ENCODE measurements around the gene RPL37A.

The RPL37A gene

DNA sequence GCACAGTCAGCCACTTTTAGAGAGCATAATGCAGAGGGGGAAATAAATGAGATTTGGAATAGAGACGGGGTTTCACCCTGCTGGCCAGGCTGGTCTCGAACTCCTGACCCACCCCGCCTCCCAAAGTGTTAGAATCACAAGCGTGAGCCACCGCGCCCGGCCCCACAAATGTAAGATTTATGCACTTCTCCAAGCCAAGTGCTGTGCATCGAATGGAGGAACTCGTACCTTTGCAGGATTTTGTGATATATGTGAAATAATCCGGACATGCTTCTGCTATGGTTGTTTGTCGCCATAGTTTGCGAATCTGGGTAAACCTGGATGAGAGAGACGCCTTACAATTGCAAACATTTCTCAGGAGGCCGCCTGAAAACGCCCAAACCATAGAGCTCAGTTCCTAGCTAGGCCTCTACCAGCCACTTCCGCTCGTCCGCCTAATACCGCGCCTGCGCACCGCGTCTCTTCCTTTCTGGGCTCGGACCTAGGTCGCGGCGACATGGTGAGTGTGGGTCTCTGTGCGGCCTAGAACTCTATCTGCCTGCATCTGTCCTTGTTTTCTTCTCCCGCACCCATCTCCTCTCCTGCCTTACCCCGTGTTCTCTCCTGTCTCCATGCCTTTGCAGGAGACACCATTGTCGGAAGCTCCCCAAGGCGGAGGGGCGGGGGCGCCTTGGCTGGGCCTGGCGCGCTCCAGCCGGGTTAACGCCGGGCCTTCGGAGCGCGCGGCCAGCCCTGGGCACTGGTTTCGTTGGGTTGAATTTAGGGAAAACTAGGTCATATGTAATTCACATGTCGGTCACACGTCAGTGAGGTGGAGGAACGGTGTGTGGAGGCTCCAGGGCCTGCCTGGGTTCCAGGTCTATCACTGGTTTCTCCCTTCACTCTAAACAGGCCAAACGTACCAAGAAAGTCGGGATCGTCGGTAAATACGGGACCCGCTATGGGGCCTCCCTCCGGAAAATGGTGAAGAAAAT lies at the start of gene RPL37A:
TSS of gene RPL37A (plus strand) at position 466 of the 974 bp plus-strand sequence. CDS start at position 497, 31 bp downstream.
- peaks cover 58% of the 10 kb centered on the region for H3K79me2 ChIP-seq (ENCODE audit: low read length)
- H3K9ac ChIP-seq (ENCODE audit: low read length) = peak within 1 kb of the TSS; percentile 91
- DNase-seq = peak; percentile 96
- H3F3A ChIP-seq (ENCODE audit: insufficient read depth, low read length) = peaks cover 8% of the 10 kb centered on the region; the same call in 1 of the 2 replicates
- H3K4me3 ChIP-seq (ENCODE audit: low read length) = peak within 1 kb of the TSS; percentile 73
- peaks cover 16% of the 10 kb centered on the region for H3K4me1 ChIP-seq (ENCODE audit: low read length)
- no peaks in the 10 kb centered on the region for H3K27me3 ChIP-seq (replicated peaks; ENCODE audit: insufficient read depth, low read length)
- TF ChIP-seq EZH2 (optimal IDR thresholded peaks at IDR 0.05; ENCODE audit: low read depth, low read length) (no peak), EZH2phosphoT487 (IDR thresholded peaks at IDR 0.05; ENCODE audit: low read length) (no peak)
- TF ChIP-seq, protein P1, sequence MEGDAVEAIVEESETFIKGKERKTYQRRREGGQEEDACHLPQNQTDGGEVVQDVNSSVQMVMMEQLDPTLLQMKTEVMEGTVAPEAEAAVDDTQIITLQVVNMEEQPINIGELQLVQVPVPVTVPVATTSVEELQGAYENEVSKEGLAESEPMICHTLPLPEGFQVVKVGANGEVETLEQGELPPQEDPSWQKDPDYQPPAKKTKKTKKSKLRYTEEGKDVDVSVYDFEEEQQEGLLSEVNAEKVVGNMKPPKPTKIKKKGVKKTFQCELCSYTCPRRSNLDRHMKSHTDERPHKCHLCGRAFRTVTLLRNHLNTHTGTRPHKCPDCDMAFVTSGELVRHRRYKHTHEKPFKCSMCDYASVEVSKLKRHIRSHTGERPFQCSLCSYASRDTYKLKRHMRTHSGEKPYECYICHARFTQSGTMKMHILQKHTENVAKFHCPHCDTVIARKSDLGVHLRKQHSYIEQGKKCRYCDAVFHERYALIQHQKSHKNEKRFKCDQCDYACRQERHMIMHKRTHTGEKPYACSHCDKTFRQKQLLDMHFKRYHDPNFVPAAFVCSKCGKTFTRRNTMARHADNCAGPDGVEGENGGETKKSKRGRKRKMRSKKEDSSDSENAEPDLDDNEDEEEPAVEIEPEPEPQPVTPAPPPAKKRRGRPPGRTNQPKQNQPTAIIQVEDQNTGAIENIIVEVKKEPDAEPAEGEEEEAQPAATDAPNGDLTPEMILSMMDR (IDR thresholded peaks at IDR 0.05; ENCODE audit: low read length) = no peak
- no peaks in the 10 kb centered on the region for H3K9me3 ChIP-seq (replicated peaks; ENCODE audit: insufficient read depth, low read length)
- H3K9me2 ChIP-seq (replicated peaks; ENCODE audit: insufficient read depth, low read length) = no peaks in the 10 kb centered on the region
- H2AFZ ChIP-seq (ENCODE audit: low read length) = peak within 1 kb of the TSS; percentile 69
- H4K20me1 ChIP-seq (ENCODE audit: insufficient read depth, low read length) = peaks cover 12% of the 10 kb centered on the region; the same call in 1 of the 2 replicates
- H3K36me3 ChIP-seq (replicated peaks; ENCODE audit: insufficient read depth, low read length) = peaks cover 35% of the 10 kb centered on the region
- peak within 1 kb of the TSS; percentile 45; the same call in 1 of the 2 replicates for H3K27ac ChIP-seq (ENCODE audit: low read length)
- peak within 1 kb of the TSS; percentile 85 for H3K4me2 ChIP-seq (ENCODE audit: low read depth, low read length)

DNA sequence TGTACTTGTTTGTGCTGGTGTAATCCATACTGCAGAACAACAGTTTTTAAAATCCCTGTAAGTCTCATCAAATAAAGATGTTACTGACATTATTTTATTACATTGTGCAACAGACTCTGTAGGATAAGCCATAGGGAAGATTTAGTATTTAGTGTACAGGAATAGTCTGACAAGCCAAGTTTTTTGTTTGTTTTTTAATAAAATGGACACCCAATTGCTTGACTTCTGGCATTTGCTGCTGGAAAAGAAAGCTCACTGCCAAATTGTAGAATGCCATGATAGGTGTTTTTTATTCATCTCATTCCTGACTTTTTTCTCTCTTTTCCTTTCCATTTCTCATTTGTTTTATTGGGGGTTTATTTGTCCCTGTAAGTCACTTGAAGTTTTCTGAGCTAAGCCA lies 48.3 kb upstream of the RPL37A start:
- no peaks in the 10 kb centered on the region for H3K79me2 ChIP-seq (ENCODE audit: low read length)
- H3K9me3 ChIP-seq (replicated peaks; ENCODE audit: insufficient read depth, low read length) = no peaks in the 10 kb centered on the region
- no peak overlapping the region for H2AFZ ChIP-seq (ENCODE audit: low read length)
- no peak overlapping the region for H3K4me2 ChIP-seq (ENCODE audit: low read depth, low read length)
- no peaks in the 10 kb centered on the region for H3F3A ChIP-seq (ENCODE audit: insufficient read depth, low read length)
- H3K27me3 ChIP-seq (replicated peaks; ENCODE audit: insufficient read depth, low read length) = no peaks in the 10 kb centered on the region
- H3K9me2 ChIP-seq (replicated peaks; ENCODE audit: insufficient read depth, low read length) = no peaks in the 10 kb centered on the region
- no peak for TF ChIP-seq EZH2phosphoT487 (IDR thresholded peaks at IDR 0.05; ENCODE audit: low read length)
- TF ChIP-seq, protein P1 (IDR thresholded peaks at IDR 0.05; ENCODE audit: low read length) = no peak
- no peak for TF ChIP-seq EZH2 (optimal IDR thresholded peaks at IDR 0.05; ENCODE audit: low read depth, low read length)
- no peaks in the 10 kb centered on the region for H3K4me1 ChIP-seq (ENCODE audit: low read length)
- no peaks in the 10 kb centered on the region for H3K36me3 ChIP-seq (replicated peaks; ENCODE audit: insufficient read depth, low read length)
- no peak for DNase-seq
- H3K27ac ChIP-seq (ENCODE audit: low read length) = no peak overlapping the region
- no peak overlapping the region for H3K9ac ChIP-seq (ENCODE audit: low read length)
- H4K20me1 ChIP-seq (ENCODE audit: insufficient read depth, low read length) = no peaks in the 10 kb centered on the region
- no peak overlapping the region for H3K4me3 ChIP-seq (ENCODE audit: low read length)

DNA sequence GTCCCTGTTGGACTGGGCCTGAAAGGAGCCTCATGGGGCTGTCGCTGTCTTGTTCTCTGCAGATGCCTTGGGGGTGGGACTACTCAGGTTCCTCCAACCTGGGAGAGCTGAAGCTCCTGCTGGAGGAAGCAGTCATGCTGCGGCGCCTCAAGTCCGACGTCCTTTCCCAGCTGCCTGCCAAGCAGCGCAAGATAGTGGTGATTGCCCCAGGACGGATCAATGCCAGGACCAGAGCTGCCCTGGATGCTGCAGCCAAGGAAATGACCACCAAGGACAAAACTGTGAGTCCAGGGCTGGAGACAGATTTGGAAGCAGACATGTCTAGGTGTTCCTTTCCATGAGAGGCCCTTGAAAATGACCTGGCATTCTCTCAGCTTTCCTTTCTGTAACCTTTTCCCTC lies 47.9 kb upstream of the RPL37A start:
- no peaks in the 10 kb centered on the region for H3K9me3 ChIP-seq (replicated peaks; ENCODE audit: insufficient read depth, low read length)
- H3K27ac ChIP-seq (ENCODE audit: low read length) = no peak overlapping the region
- no peaks in the 10 kb centered on the region for H3K36me3 ChIP-seq (replicated peaks; ENCODE audit: insufficient read depth, low read length)
- H4K20me1 ChIP-seq (ENCODE audit: insufficient read depth, low read length) = no peaks in the 10 kb centered on the region
- H2AFZ ChIP-seq (ENCODE audit: low read length) = no peak overlapping the region
- H3F3A ChIP-seq (ENCODE audit: insufficient read depth, low read length) = no peaks in the 10 kb centered on the region
- no peak overlapping the region for H3K4me2 ChIP-seq (ENCODE audit: low read depth, low read length)
- no peaks in the 10 kb centered on the region for H3K9me2 ChIP-seq (replicated peaks; ENCODE audit: insufficient read depth, low read length)
- no peaks in the 10 kb centered on the region for H3K79me2 ChIP-seq (ENCODE audit: low read length)
- no peak overlapping the region for H3K9ac ChIP-seq (ENCODE audit: low read length)
- no peak for TF ChIP-seq EZH2 (optimal IDR thresholded peaks at IDR 0.05; ENCODE audit: low read depth, low read length)
- no peak for TF ChIP-seq EZH2phosphoT487 (IDR thresholded peaks at IDR 0.05; ENCODE audit: low read length)
- TF ChIP-seq, protein P1 (IDR thresholded peaks at IDR 0.05; ENCODE audit: low read length) = no peak
- no peaks in the 10 kb centered on the region for H3K27me3 ChIP-seq (replicated peaks; ENCODE audit: insufficient read depth, low read length)
- no peak for DNase-seq
- no peaks in the 10 kb centered on the region for H3K4me1 ChIP-seq (ENCODE audit: low read length)
- no peak overlapping the region for H3K4me3 ChIP-seq (ENCODE audit: low read length)

All from MM.1S (cell line).